Effector memory CD4-positive, alpha-beta T cell (primary cell): ENCODE results near the gene ATP2B1.

Source experiments
- DNase-seq, 3 donors: peaks; one replicate each; pipeline ENCODE4 v3.0.0-alpha.2; 2020
- H3K27ac ChIP-seq: 2 replicates; pipeline ENCODE4 v1.7.0; 2013; ENCODE audit warnings: mild to moderate bottlenecking, low read length, moderate library complexity; ENCODE audit not compliant: insufficient read depth, poor library complexity, severe bottlenecking
- H3K27me3 ChIP-seq: replicated peaks from 2 replicates; pipeline ENCODE4 v1.7.0; 2013; ENCODE audit warnings: mild to moderate bottlenecking, low read length; ENCODE audit not compliant: insufficient read depth, control insufficient read depth, poor library complexity, severe bottlenecking
- H3K36me3 ChIP-seq: 2 replicates; pipeline ENCODE4 v1.7.0; 2013; ENCODE audit warnings: mild to moderate bottlenecking, low read length, moderate library complexity; ENCODE audit not compliant: control insufficient read depth, insufficient read depth
- H3K4me1 ChIP-seq: 2 replicates; pipeline ENCODE4 v1.7.0; 2013; ENCODE audit warnings: low read length, mild to moderate bottlenecking; ENCODE audit not compliant: control insufficient read depth, insufficient read depth, poor library complexity, severe bottlenecking
- H3K4me3 ChIP-seq: 2 replicates; pipeline ENCODE4 v1.7.0; 2013; ENCODE audit warnings: low read length, low read depth, mild to moderate bottlenecking; ENCODE audit not compliant: insufficient read depth, poor library complexity, severe bottlenecking
- H3K9me3 ChIP-seq: 2 replicates; pipeline ENCODE4 v1.7.0; 2013; ENCODE audit warnings: mild to moderate bottlenecking, low read length, moderate library complexity; ENCODE audit not compliant: control insufficient read depth

The ATP2B1 gene

DNA sequence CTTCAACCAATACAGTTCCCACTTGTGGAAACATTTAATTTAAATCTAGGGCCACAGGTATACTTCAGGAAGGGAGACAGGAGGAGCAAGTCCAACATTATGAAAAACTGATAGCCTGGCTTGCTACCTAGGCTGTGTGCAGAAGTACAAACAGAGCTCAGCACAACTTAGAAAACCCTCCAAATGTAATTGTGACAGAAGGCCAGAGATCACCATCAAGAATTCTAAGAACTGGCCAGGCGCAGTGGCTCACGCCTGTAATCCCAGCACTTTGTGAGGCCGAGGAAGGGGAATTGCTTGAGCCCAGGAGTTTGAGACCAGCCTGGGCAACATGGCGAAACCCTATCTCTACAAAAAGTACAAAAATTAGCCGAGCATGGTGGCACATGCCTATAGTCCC, 14.1 kb downstream of the ATP2B1 start:
- no peak for DNase-seq
- Histone ChIP-seq H3K36me3 (no peaks in the 10 kb centered on the region), H3K27ac (no peak overlapping the region), H3K4me1 (peaks cover 28% of the 10 kb centered on the region), H3K27me3 (no peaks in the 10 kb centered on the region), H3K9me3 (no peaks in the 10 kb centered on the region), H3K4me3 (no peak overlapping the region)

GRCh38 chr12:89693639-89694202, 14.9 kb downstream of the ATP2B1 start:
- Histone ChIP-seq H3K27ac (no peak overlapping the region), H3K27me3 (no peaks in the 10 kb centered on the region), H3K36me3 (no peaks in the 10 kb centered on the region)

GRCh38 chr12:89692439-89692838, 16.2 kb downstream of the ATP2B1 start:
- peaks cover 44% of the 10 kb centered on the region for H3K4me1 ChIP-seq
- no peaks in the 10 kb centered on the region for H3K27me3 ChIP-seq

More at GRCh38 chr12:89693639-89694202, 14.9 kb downstream of the ATP2B1 start:
- Histone ChIP-seq H3K4me1 (peaks cover 35% of the 10 kb centered on the region), H3K4me3 (no peak overlapping the region), H3K9me3 (no peaks in the 10 kb centered on the region)
- no peak for DNase-seq

GRCh38 chr12:89691659-89692058, 17.0 kb downstream of the ATP2B1 start:
- no peaks in the 10 kb centered on the region for H3K27me3 ChIP-seq
- no peaks in the 10 kb centered on the region for H3K36me3 ChIP-seq
- H3K4me3 ChIP-seq, result no peak overlapping the region
- peaks cover 39% of the 10 kb centered on the region for H3K4me1 ChIP-seq
- no peaks in the 10 kb centered on the region for H3K9me3 ChIP-seq
- DNase-seq, result no peak
- no peak overlapping the region for H3K27ac ChIP-seq

More at GRCh38 chr12:89692439-89692838, 16.2 kb downstream of the ATP2B1 start:
- no peaks in the 10 kb centered on the region for H3K9me3 ChIP-seq
- H3K27ac ChIP-seq, result no peak overlapping the region
- no peak for DNase-seq
- no peak overlapping the region for H3K4me3 ChIP-seq
- H3K36me3 ChIP-seq, result no peaks in the 10 kb centered on the region

GRCh38 chr12:89690925-89691324, 17.7 kb downstream of the ATP2B1 start:
- Histone ChIP-seq H3K27me3 (no peaks in the 10 kb centered on the region), H3K27ac (no peak overlapping the region), H3K36me3 (no peaks in the 10 kb centered on the region), H3K4me3 (no peak overlapping the region), H3K4me1 (peaks cover 35% of the 10 kb centered on the region), H3K9me3 (no peaks in the 10 kb centered on the region)
- no peak for DNase-seq

GRCh38 chr12:89689306-89689705, 19.3 kb downstream of the ATP2B1 start:
- H3K9me3 ChIP-seq, result no peaks in the 10 kb centered on the region
- DNase-seq, result no peak
- no peaks in the 10 kb centered on the region for H3K36me3 ChIP-seq
- H3K4me3 ChIP-seq, result no peak overlapping the region
- H3K27me3 ChIP-seq, result no peaks in the 10 kb centered on the region
- H3K4me1 ChIP-seq, result peaks cover 32% of the 10 kb centered on the region
- H3K27ac ChIP-seq, result no peak overlapping the region

- H3K27me3 ChIP-seq, result no peaks in the 10 kb centered on the region
- peaks cover 24% of the 10 kb centered on the region for H3K4me1 ChIP-seq
- no peak overlapping the region for H3K27ac ChIP-seq
- H3K9me3 ChIP-seq, result no peaks in the 10 kb centered on the region
- no peak overlapping the region for H3K4me3 ChIP-seq
- DNase-seq, result no peak
- no peaks in the 10 kb centered on the region for H3K36me3 ChIP-seq
Measured at GRCh38 chr12:89686311-89686710, 22.3 kb downstream of the ATP2B1 start.

DNA sequence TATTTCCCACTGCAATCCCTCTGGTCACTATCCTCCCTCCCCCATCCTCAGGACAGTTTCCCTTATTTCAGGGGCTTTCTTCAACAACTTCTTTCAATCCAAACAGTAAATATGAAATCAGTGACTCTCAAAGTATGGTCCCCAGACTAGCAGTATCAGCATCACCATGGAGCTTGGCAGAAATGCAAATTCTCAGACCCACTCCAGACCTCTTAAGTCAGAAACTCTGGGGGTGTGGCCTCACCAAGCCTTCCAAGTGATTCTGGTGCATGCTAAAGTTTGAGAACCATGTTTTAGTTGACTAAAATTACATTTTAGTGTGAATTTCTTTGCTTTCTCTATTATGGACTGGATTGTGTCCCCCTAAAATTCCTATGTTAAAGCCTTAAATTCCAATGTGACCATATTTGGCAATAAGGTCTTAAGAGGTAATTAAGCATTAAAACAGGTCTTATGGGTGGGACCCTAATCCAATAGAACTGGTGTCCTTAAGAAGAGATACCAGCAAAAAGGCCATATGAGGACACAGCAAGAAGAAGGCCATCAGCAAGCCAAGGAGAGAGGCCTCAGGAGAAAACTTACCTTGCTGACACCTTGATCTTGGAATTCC, 23.2 kb downstream of the ATP2B1 start:
- DNase-seq, result no peak
- Histone ChIP-seq H3K4me3 (no peak overlapping the region), H3K4me1 (peaks cover 21% of the 10 kb centered on the region)

DNA sequence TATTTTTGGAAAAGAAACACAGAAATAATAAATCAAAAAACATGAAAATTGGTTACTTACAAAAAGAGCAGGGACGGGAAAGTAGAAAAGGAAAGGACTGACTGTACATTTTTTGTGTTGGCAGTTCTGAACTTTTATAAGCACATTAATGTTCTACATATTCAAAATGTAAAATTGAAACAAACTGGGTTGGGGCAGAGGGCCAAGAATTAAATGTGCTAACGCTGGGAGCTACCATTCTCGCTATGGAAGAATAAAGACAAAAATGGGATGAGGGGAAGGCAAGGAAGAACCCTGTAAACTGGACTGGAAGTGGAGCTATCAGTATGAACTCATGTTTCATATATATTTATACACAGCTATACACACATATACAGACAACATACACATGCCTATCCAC, 24.5 kb downstream of the ATP2B1 start:
- no peak for DNase-seq
- Histone ChIP-seq H3K36me3 (no peaks in the 10 kb centered on the region), H3K9me3 (peaks cover 5% of the 10 kb centered on the region), H3K27ac (no peak overlapping the region), H3K4me3 (no peak overlapping the region), H3K4me1 (peaks cover 18% of the 10 kb centered on the region), H3K27me3 (no peaks in the 10 kb centered on the region)

More for the DNA sequence above, 23.2 kb downstream of the ATP2B1 start:
- H3K27ac ChIP-seq, result no peak overlapping the region
- no peaks in the 10 kb centered on the region for H3K36me3 ChIP-seq
- peaks cover 4% of the 10 kb centered on the region for H3K9me3 ChIP-seq
- H3K27me3 ChIP-seq, result no peaks in the 10 kb centered on the region

DNA sequence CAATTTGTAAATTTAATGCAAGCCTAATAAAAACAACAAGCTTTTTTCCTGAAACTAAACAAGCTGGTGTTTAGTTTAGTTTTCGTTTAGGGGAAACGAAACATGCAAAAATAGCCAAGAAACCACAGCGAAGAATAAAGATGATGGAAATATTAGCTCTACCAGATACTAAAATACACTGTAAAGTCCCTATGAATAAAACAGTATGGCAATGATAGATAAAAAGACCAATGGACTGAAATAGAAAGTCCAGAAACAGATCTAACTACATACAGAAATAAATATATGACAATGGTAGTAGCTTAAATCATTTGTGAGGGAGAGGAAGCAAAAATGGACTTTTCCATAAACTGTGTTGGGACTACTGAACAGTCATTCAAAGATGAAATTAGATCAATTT, 26.4 kb downstream of the ATP2B1 start:
- Histone ChIP-seq H3K4me3 (no peak overlapping the region), H3K36me3 (no peaks in the 10 kb centered on the region), H3K27ac (no peak overlapping the region), H3K9me3 (peaks cover 5% of the 10 kb centered on the region), H3K27me3 (no peaks in the 10 kb centered on the region), H3K4me1 (peaks cover 4% of the 10 kb centered on the region)
- DNase-seq, result no peak
